Nephron progenitor cell (in vitro differentiated cells): ENCODE results near the gene HIPK1.
A peak's percentile ranks its signal among the peaks of the same experiment; 100 is the strongest.
"Not testable (repeated sequence)": the region's sequence is repeated elsewhere in the genome, so short reads cannot be mapped to it uniquely, and the experiment has no call there.

ENCODE experiments used
- DNase-seq: peaks from one replicate; pipeline ENCODE4 v3.0.0; 2021
- H3K27ac Mint-ChIP-seq: 2 replicates; pipeline ENCODE4 v1.8.0; 2021; ENCODE audit warnings: mild to moderate bottlenecking, moderate library complexity, mixed read lengths
- H3K27me3 Mint-ChIP-seq: 2 replicates; pipeline ENCODE4 v1.8.0; 2021; ENCODE audit warnings: mild to moderate bottlenecking, low read depth, mixed read lengths; ENCODE audit not compliant: poor library complexity
- H3K36me3 Mint-ChIP-seq: 2 replicates; pipeline ENCODE4 v1.8.0; 2021; ENCODE audit warnings: low read depth, mixed read lengths
- H3K4me1 Mint-ChIP-seq: 2 replicates; pipeline ENCODE4 v1.8.0; 2021; ENCODE audit warnings: mixed read lengths
- H3K4me3 Mint-ChIP-seq: 2 replicates; pipeline ENCODE4 v1.8.0; 2021; ENCODE audit warnings: mild to moderate bottlenecking, moderate library complexity, mixed read lengths
- H3K9me3 Mint-ChIP-seq: 2 replicates; pipeline ENCODE4 v1.8.0; 2021; ENCODE audit warnings: mild to moderate bottlenecking, moderate library complexity, mixed read lengths
- TF ChIP-seq, protein P1 (sequence below): fragments of 200-600 bp; sonication (generic); IDR thresholded peaks from 2 replicates; pipeline ENCODE4 v1.5.0; 2021; ENCODE audit warnings: antibody characterized with exemption

The HIPK1 gene

GRCh38 chr1:113998361-113998760 is 69.2 kb downstream of the HIPK1 start:
- Mint-ChIP-seq H3K27me3 (peaks cover 10% of the 10 kb centered on the region), H3K4me1 (peaks cover 41% of the 10 kb centered on the region), H3K4me3 (no peak overlapping the region), H3K36me3 (peaks cover 18% of the 10 kb centered on the region), H3K27ac (no peak overlapping the region), H3K9me3 (peaks cover 33% of the 10 kb centered on the region)
- TF ChIP-seq, protein P1, sequence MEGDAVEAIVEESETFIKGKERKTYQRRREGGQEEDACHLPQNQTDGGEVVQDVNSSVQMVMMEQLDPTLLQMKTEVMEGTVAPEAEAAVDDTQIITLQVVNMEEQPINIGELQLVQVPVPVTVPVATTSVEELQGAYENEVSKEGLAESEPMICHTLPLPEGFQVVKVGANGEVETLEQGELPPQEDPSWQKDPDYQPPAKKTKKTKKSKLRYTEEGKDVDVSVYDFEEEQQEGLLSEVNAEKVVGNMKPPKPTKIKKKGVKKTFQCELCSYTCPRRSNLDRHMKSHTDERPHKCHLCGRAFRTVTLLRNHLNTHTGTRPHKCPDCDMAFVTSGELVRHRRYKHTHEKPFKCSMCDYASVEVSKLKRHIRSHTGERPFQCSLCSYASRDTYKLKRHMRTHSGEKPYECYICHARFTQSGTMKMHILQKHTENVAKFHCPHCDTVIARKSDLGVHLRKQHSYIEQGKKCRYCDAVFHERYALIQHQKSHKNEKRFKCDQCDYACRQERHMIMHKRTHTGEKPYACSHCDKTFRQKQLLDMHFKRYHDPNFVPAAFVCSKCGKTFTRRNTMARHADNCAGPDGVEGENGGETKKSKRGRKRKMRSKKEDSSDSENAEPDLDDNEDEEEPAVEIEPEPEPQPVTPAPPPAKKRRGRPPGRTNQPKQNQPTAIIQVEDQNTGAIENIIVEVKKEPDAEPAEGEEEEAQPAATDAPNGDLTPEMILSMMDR, result no peak
- no peak for DNase-seq

DNA sequence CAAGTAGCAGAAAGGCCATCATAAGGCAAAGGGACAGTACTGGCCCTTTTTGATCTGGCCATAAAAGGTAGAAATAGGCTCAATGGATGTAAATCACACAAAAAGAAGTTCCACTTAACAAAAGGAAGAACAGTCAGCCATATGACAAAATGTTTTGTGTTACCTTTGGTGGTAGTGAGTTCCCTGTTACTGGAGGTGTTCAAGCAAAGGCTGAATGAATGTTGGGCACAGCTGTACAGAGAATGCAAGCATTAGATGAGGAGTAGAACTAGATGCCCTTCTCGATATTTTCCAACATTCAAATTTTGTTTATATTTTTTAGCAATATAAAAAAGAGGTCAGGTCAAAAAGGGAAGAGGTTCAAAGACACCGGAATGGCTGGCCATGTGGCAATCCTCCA is 70.1 kb downstream of the HIPK1 start:
- H3K4me3 Mint-ChIP-seq, result no peak overlapping the region
- H3K36me3 Mint-ChIP-seq, result peaks cover 17% of the 10 kb centered on the region
- DNase-seq, result no peak
- H3K9me3 Mint-ChIP-seq, result peaks cover 33% of the 10 kb centered on the region
- H3K27ac Mint-ChIP-seq, result no peak overlapping the region
- TF ChIP-seq, protein P1, result no peak
- H3K27me3 Mint-ChIP-seq, result peaks cover 10% of the 10 kb centered on the region
- H3K4me1 Mint-ChIP-seq, result peaks cover 50% of the 10 kb centered on the region

DNA sequence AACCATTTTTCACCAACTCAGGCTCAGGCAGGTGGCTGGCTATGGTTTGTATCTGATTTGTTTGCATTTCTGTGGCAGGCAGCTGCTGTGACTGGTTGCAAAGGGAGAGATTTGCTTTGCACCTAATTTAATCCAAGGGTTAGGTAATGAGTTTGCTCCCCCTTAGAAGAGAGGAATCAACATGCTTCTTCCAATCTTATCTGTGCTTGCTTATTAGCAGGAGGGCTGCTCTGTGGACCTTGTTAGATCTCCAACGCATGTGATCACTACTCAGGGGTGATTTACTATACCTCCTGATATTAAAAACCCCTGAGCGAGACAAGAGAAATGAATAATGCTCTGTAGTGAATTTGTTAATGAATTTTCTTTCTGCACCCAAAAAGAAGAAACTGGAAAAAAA is 70.7 kb downstream of the HIPK1 start:
- H3K27me3 Mint-ChIP-seq, result peaks cover 9% of the 10 kb centered on the region
- TF ChIP-seq, protein P1, result no peak
- H3K27ac Mint-ChIP-seq, result no peak overlapping the region
- H3K4me3 Mint-ChIP-seq, result no peak overlapping the region
- peaks cover 33% of the 10 kb centered on the region for H3K9me3 Mint-ChIP-seq
- H3K36me3 Mint-ChIP-seq, result peaks cover 17% of the 10 kb centered on the region
- H3K4me1 Mint-ChIP-seq, result peaks cover 55% of the 10 kb centered on the region
- DNase-seq, result no peak

- H3K4me3 Mint-ChIP-seq, result no peak overlapping the region
- peaks cover 33% of the 10 kb centered on the region for H3K9me3 Mint-ChIP-seq
- H3K36me3 Mint-ChIP-seq, result peaks cover 14% of the 10 kb centered on the region
- H3K4me1 Mint-ChIP-seq, result peaks cover 55% of the 10 kb centered on the region
- H3K27me3 Mint-ChIP-seq, result peaks cover 4% of the 10 kb centered on the region
- TF ChIP-seq, protein P1, result no peak
- no peak for DNase-seq
- H3K27ac Mint-ChIP-seq, result no peak overlapping the region
These were observed 71.3 kb downstream of the HIPK1 start for GRCh38 chr1:114000406-114000805.

- Mint-ChIP-seq H3K36me3 (peaks cover 15% of the 10 kb centered on the region), H3K4me3 (peak overlapping the region; percentile 25), H3K4me1 (peaks cover 59% of the 10 kb centered on the region), H3K9me3 (peaks cover 31% of the 10 kb centered on the region), H3K27ac (peak overlapping the region; percentile 94), H3K27me3 (peaks cover 4% of the 10 kb centered on the region)
- TF ChIP-seq, protein P1, result no peak
- no peak for DNase-seq
These were observed 73.5 kb downstream of the HIPK1 start for GRCh38 chr1:114002492-114003239.

DNA sequence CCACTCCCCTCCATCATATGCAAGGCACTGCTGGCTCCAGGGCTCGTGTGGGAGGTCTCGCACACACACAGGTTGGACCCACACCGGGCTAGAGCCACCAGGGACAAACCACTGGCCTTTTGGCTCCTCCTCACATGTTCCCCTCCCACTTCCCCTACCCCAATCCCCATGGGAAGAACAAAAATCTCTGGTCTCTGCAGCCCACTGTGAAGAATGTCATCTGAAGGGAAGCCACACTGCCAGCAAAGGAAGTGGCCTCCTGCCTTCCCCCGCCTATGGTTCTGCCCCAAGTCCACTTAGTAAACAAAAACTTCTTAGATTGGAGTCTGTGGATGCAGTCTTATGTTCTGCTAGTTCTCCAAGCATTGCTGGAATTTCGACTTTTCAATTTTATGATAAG is 74.3 kb downstream of the HIPK1 start:
- Mint-ChIP-seq H3K27me3 (no peaks in the 10 kb centered on the region), H3K4me3 (peak overlapping the region; percentile 25)

DNA sequence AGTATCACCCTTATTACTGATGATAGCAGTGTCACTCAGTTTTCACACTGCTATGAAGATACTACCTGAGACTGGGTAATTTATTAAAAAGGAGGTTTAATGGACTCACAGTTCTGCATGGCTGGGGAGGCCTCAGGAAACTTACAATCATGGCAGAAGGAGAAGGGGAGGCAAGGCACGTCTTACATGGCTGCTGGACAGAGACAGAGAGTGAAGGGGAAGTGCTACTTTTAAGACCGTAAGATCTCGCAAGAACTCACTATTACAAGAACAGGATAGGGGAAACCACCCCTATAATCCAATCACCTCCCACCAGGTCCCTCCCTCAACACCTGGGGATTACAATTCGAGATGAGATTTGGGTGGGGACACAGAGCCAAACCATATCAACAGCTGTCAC is 77.7 kb downstream of the HIPK1 start:
- peaks cover 15% of the 10 kb centered on the region for H3K36me3 Mint-ChIP-seq
- H3K4me1 Mint-ChIP-seq, result peaks cover 40% of the 10 kb centered on the region
- peaks cover 31% of the 10 kb centered on the region for H3K9me3 Mint-ChIP-seq
- not testable (repeated sequence) for DNase-seq, H3K27me3 Mint-ChIP-seq, H3K27ac Mint-ChIP-seq, H3K4me3 Mint-ChIP-seq

More for the DNA sequence above, 74.3 kb downstream of the HIPK1 start:
- Mint-ChIP-seq H3K36me3 (peaks cover 15% of the 10 kb centered on the region), H3K4me1 (peaks cover 55% of the 10 kb centered on the region), H3K9me3 (peaks cover 31% of the 10 kb centered on the region), H3K27ac (peak overlapping the region; percentile 3)
- TF ChIP-seq, protein P1, result no peak
- DNase-seq, result no peak
